Measurements from ENCODE around the gene ZNF579.

DNA sequence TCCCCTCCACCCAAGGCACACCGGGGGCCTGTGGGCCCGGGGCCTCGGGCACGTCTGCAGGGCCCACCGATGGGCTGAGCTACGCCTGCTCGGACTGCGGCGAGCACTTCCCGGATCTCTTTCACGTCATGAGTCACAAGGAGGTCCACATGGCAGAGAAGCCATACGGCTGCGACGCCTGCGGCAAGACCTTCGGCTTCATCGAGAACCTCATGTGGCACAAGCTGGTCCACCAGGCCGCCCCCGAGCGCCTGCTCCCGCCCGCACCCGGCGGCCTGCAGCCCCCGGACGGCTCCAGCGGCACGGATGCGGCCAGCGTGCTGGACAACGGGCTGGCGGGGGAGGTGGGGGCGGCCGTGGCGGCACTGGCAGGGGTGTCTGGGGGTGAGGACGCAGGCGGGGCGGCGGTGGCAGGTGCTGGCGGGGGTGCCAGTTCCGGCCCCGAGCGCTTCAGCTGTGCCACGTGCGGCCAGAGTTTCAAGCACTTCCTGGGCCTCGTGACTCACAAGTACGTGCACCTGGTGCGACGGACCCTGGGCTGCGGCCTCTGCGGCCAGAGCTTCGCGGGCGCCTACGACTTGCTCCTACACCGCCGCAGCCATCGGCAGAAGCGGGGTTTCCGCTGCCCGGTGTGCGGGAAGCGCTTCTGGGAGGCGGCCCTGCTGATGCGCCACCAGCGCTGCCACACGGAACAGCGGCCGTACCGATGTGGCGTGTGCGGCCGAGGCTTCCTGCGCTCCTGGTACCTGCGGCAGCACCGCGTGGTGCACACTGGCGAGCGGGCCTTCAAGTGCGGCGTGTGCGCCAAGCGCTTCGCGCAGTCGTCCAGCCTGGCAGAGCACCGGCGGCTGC is 35.1 kb upstream of the ZNF579 start:
- TF ChIP-seq EZH2 (IDR thresholded peaks at IDR 0.05; ENCODE audit: low read length) = no peak
- TF ChIP-seq, protein P1, sequence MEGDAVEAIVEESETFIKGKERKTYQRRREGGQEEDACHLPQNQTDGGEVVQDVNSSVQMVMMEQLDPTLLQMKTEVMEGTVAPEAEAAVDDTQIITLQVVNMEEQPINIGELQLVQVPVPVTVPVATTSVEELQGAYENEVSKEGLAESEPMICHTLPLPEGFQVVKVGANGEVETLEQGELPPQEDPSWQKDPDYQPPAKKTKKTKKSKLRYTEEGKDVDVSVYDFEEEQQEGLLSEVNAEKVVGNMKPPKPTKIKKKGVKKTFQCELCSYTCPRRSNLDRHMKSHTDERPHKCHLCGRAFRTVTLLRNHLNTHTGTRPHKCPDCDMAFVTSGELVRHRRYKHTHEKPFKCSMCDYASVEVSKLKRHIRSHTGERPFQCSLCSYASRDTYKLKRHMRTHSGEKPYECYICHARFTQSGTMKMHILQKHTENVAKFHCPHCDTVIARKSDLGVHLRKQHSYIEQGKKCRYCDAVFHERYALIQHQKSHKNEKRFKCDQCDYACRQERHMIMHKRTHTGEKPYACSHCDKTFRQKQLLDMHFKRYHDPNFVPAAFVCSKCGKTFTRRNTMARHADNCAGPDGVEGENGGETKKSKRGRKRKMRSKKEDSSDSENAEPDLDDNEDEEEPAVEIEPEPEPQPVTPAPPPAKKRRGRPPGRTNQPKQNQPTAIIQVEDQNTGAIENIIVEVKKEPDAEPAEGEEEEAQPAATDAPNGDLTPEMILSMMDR (optimal IDR thresholded peaks at IDR 0.05 in 1 of 3, IDR thresholded peaks at IDR 0.05 in 1 of 3, conservative IDR thresholded peaks at IDR 0.05 in 1 of 3; ENCODE audit: extremely low read depth in 1 of 3, insufficient read depth in 2 of 3, low read length in 3 of 3) = no peak
